Naive thymus-derived CD4-positive, alpha-beta T cell (primary cell): Measurements from ENCODE around the gene RSF1. TPM values are rescaled to one million over a fixed set of nuclear protein-coding genes. Genes with fewer than 3 reads are reported as not detected.

Experiments used
- ATAC-seq: fragments of 150-1000 bp; cut with Tn5 transposase; 2 replicates; pipeline ENCODE4 v1.10.0; 2021; ENCODE audit warnings: mild to moderate bottlenecking, moderate library complexity
- CTCF ChIA-PET: fragments of 350-600 bp; sonication (Branson Sonifier 250); formaldehyde crosslinking; loops from one replicate; lab custom pipeline; 2021; ENCODE audit warnings: antibody characterized with exemption; lab: Charles Lee
- POLR2A ChIA-PET: fragments of 350-600 bp; sonication (Branson Sonifier 250); formaldehyde crosslinking; loops from one replicate; lab custom pipeline; 2021; ENCODE audit warnings: antibody characterized with exemption, inconsistent platforms; lab: Charles Lee
- DNase-seq, 9 donors: peaks; one replicate each; pipeline versions ENCODE4 v3.0.0 to v3.0.0-alpha.2; 2020 to 2022; ENCODE audit warnings: mixed read lengths in 1 of 9
- H3K27ac ChIP-seq: one replicate; pipeline ENCODE4 v1.7.0; 2013; ENCODE audit warnings: mild to moderate bottlenecking, low read depth, low read length, moderate library complexity
- H3K27me3 ChIP-seq, 2 donors: one replicate each; pipeline ENCODE4 v1.7.0; 2013; ENCODE audit warnings: low read length in 2 of 2, mild to moderate bottlenecking in 2 of 2, moderate library complexity in 2 of 2; ENCODE audit not compliant: control insufficient read depth in 2 of 2, insufficient read depth in 2 of 2
- H3K36me3 ChIP-seq, 3 experiments: 1 replicate in 2 of 3; 2 replicates in 1 of 3; pipeline ENCODE4 v1.7.0; 2013; ENCODE audit warnings: low read length in 3 of 3, mild to moderate bottlenecking in 3 of 3, moderate library complexity in 1 of 3; ENCODE audit not compliant: insufficient read depth in 3 of 3, control insufficient read depth in 2 of 3
- H3K4me1 ChIP-seq, 2 donors: one replicate each; pipeline ENCODE4 v1.7.0; 2013; ENCODE audit warnings: low read length in 2 of 2, mild to moderate bottlenecking in 2 of 2, moderate library complexity in 1 of 2; ENCODE audit not compliant: control insufficient read depth in 2 of 2, insufficient read depth in 2 of 2
- H3K4me3 ChIP-seq: 2 replicates; pipeline ENCODE4 v1.7.0; 2013; ENCODE audit warnings: mild to moderate bottlenecking, low read length
- H3K9me3 ChIP-seq, 3 experiments: 1 replicate in 2 of 3; 2 replicates in 1 of 3; pipeline ENCODE4 v1.7.0; 2013; ENCODE audit warnings: low read length in 3 of 3; ENCODE audit not compliant: control insufficient read depth in 2 of 3
- H3K27ac Mint-ChIP-seq, 9 donors: one replicate each; pipeline ENCODE4 v1.8.0; 2020 to 2022; ENCODE audit warnings: mixed read lengths in 9 of 9, mild to moderate bottlenecking in 8 of 9, moderate library complexity in 5 of 9, inconsistent platforms in 2 of 9
- H3K27me3 Mint-ChIP-seq, 5 donors: one replicate each; pipeline ENCODE4 v1.8.0; 2021 to 2022; ENCODE audit warnings: mixed read lengths in 5 of 5, mild to moderate bottlenecking in 1 of 5
- H3K36me3 Mint-ChIP-seq, 5 donors: one replicate each; pipeline ENCODE4 v1.8.0; 2020 to 2022; ENCODE audit warnings: mixed read lengths in 5 of 5, mild to moderate bottlenecking in 3 of 5, inconsistent platforms in 1 of 5
- H3K4me1 Mint-ChIP-seq, 7 donors: one replicate each; pipeline ENCODE4 v1.8.0; 2020 to 2022; ENCODE audit warnings: mixed read lengths in 7 of 7, mild to moderate bottlenecking in 3 of 7, inconsistent platforms in 1 of 7
- H3K4me3 Mint-ChIP-seq, 10 donors: one replicate each; pipeline ENCODE4 v1.8.0; 2020 to 2022; ENCODE audit warnings: mild to moderate bottlenecking in 10 of 10, mixed read lengths in 10 of 10, moderate library complexity in 6 of 10, inconsistent platforms in 2 of 10
- H3K9me3 Mint-ChIP-seq, 11 donors: one replicate each; pipeline ENCODE4 v1.8.0; 2020 to 2022; ENCODE audit warnings: mixed read lengths in 11 of 11, mild to moderate bottlenecking in 4 of 11, inconsistent platforms in 1 of 11, moderate library complexity in 1 of 11
- intact Hi-C, 2 donors: fragments of 100-400 bp; cut with micrococcal nuclease; formaldehyde crosslinking; loops; one replicate each; pipeline ENCODE4 v1.15.1; 2023
- polyA plus RNA-seq, 2 donors: library from polyadenylated mRNA; unstranded; fragments of 300-500 nt; fragmentation: Illumina TruSeq; gene quantifications; one replicate each; pipeline ENCODE4 v1.2.3, GENCODE V29; 2021
- total RNA-seq, 6 experiments: library from RNA in 5 of 6; stranded (reverse) in 5 of 6; gene quantifications; 1 replicate in 5 of 6; 2 replicates in 1 of 6; pipeline ENCODE4 v1.2.3 and lab custom pipeline; 2021 to 2026

RSF1 gene
- total and polyA plus RNA-seq, 7 experiments from 2014 or later, result 33.3 to 113 (median 83.5) TPM

DNA sequence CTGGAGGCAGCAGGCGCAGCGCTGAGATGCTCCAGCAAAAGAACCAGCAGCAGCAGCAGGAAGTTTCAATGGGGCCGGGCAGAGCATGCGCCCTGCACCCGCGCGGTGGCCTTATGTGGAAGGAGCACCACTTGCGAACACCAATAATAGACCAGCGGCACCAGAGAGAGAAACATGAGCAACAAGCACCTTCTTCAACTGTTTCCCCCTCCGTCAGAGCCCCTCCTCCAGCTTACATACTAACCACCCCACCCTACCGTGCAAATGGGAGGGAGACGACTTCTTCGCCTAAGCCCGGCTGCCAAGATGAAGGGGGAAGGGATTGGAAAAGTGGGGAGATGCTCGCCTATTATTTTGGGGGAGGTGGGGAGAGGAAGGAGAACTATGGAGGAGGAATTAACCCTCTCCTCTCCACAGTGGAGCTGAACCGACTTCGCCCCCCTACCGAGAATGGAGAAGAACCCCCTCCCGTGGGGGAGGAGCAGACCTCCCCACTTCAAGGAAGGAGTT lies 1.1 kb downstream of the RSF1 start:
- Mint-ChIP-seq H3K9me3 (peaks cover 0 to 5% (median 0%) of the 10 kb centered on the region in 11 donors), H3K4me3 (peak overlapping the region; percentile 89 to 99 (median 96)), H3K36me3 (peaks cover 4 to 13% (median 5%) of the 10 kb centered on the region in 5 donors), H3K27me3 (peaks cover 0 to 2% (median 0%) of the 10 kb centered on the region in 5 donors), H3K4me1 (peaks cover 34 to 60% (median 48%) of the 10 kb centered on the region in 7 donors), H3K27ac (peak overlapping the region; percentile 88 to 99 (median 95))
- no peaks in the 10 kb centered on the region for H3K9me3 ChIP-seq
- CTCF ChIA-PET, result interaction anchor here (0.6 to 0.8 kb wide), 3 partner anchors 170 to 177 kb away, joined by 3 to 7 read pairs (median 4); partner anchors contain the start of gene INTS4
- H3K27me3 ChIP-seq, result no peaks in the 10 kb centered on the region
- POLR2A ChIA-PET, result interaction anchor here (0.6 to 2.0 kb wide), 2 partner anchors 45 to 175 kb away, joined by 4 to 24 read pairs; partner anchors contain the start of gene INTS4
- DNase-seq (peak; percentile 60 to 89 (median 85)), ATAC-seq (peak; percentile 60)
- H3K36me3 ChIP-seq, result peaks cover 0 to 10% (median 0%) of the 10 kb centered on the region in 3 experiments
- H3K4me3 ChIP-seq, result peak overlapping the region; percentile 95
- peaks cover 28 to 30% of the 10 kb centered on the region in 2 donors for H3K4me1 ChIP-seq
- intact Hi-C loops, result loop anchor here (1.0 to 5.0 kb wide), 5 partner anchors 43 to 320 kb away; partner anchors contain the start of gene ALG8 (in 1 of the 2)
- H3K27ac ChIP-seq, result peak overlapping the region; percentile 84

GRCh38 chr11:77815459-77815858 lies 5.1 kb downstream of the RSF1 start:
- Histone ChIP-seq H3K27me3 (no peaks in the 10 kb centered on the region), H3K4me3 (no peak overlapping the region), H3K4me1 (peaks cover 31 to 33% of the 10 kb centered on the region in 2 donors), H3K27ac (no peak overlapping the region), H3K36me3 (peaks cover 0 to 25% (median 0%) of the 10 kb centered on the region in 3 experiments), H3K9me3 (no peaks in the 10 kb centered on the region)
- POLR2A ChIA-PET, result no interaction called here
- peaks cover 0 to 5% (median 0%) of the 10 kb centered on the region in 11 donors for H3K9me3 Mint-ChIP-seq
- H3K4me1 Mint-ChIP-seq, result peaks cover 31 to 81% (median 62%) of the 10 kb centered on the region in 7 donors
- no peak for ATAC-seq
- H3K36me3 Mint-ChIP-seq, result peaks cover 4 to 29% (median 27%) of the 10 kb centered on the region in 5 donors
- no peaks in the 10 kb centered on the region for H3K27me3 Mint-ChIP-seq
- intact Hi-C loops, result loop anchor here in 1 of 2 donors (5.0 kb wide), 1 partner anchor 128 kb away; no protein-coding TSS in a partner anchor
- peak overlapping the region in 3 of 10 donors; percentile 24 to 47 (median 31) for H3K4me3 Mint-ChIP-seq
- H3K27ac Mint-ChIP-seq, result no peak overlapping the region
- CTCF ChIA-PET, result no interaction called here
- DNase-seq, result no peak

GRCh38 chr11:77814848-77815247 lies 5.7 kb downstream of the RSF1 start:
- intact Hi-C loops, result loop anchor here in 1 of 2 donors (5.0 kb wide), 1 partner anchor 128 kb away; no protein-coding TSS in a partner anchor
- Mint-ChIP-seq H3K36me3 (peaks cover 4 to 33% (median 30%) of the 10 kb centered on the region in 5 donors), H3K27ac (no peak overlapping the region), H3K4me3 (peak overlapping the region in 4 of 10 donors; percentile 22 to 48 (median 36)), H3K27me3 (no peaks in the 10 kb centered on the region), H3K4me1 (peaks cover 31 to 87% (median 69%) of the 10 kb centered on the region in 7 donors), H3K9me3 (peaks cover 0 to 5% (median 0%) of the 10 kb centered on the region in 11 donors)
- H3K27me3 ChIP-seq, result no peaks in the 10 kb centered on the region
- CTCF ChIA-PET, result no interaction called here
- no peak overlapping the region for H3K4me3 ChIP-seq
- H3K9me3 ChIP-seq, result no peaks in the 10 kb centered on the region
- ATAC-seq (no peak), DNase-seq (no peak)
- peaks cover 0 to 19% (median 0%) of the 10 kb centered on the region in 3 experiments for H3K36me3 ChIP-seq
- no peak overlapping the region for H3K27ac ChIP-seq
- H3K4me1 ChIP-seq, result peaks cover 31 to 33% of the 10 kb centered on the region in 2 donors
- POLR2A ChIA-PET, result no interaction called here

GRCh38 chr11:77813256-77813655 lies 7.3 kb downstream of the RSF1 start:
- no peaks in the 10 kb centered on the region for H3K9me3 ChIP-seq
- H3K4me1 Mint-ChIP-seq, result peaks cover 24 to 89% (median 72%) of the 10 kb centered on the region in 7 donors
- H3K27me3 ChIP-seq, result no peaks in the 10 kb centered on the region
- no peak for ATAC-seq
- H3K27ac Mint-ChIP-seq, result no peak overlapping the region
- ChIA-PET CTCF (interaction anchor here (0.6 kb wide), 1 partner anchor 184 kb away, joined by 3 read pairs; no protein-coding TSS in a partner anchor), POLR2A (interaction anchor here (1.1 kb wide), 1 partner anchor 31 kb away, joined by 3 read pairs; no protein-coding TSS in a partner anchor)
- peaks cover 0 to 5% (median 0%) of the 10 kb centered on the region in 11 donors for H3K9me3 Mint-ChIP-seq
- H3K4me1 ChIP-seq, result peaks cover 24 to 25% of the 10 kb centered on the region in 2 donors
- intact Hi-C loops, result no loop called here
- peaks cover 4 to 37% (median 34%) of the 10 kb centered on the region in 5 donors for H3K36me3 Mint-ChIP-seq
- no peak overlapping the region for H3K4me3 ChIP-seq
- H3K27me3 Mint-ChIP-seq, result no peaks in the 10 kb centered on the region
- H3K36me3 ChIP-seq, result peaks cover 0 to 16% (median 0%) of the 10 kb centered on the region in 3 experiments
- peak overlapping the region in 5 of 10 donors; percentile 21 to 52 (median 24) for H3K4me3 Mint-ChIP-seq
- no peak for DNase-seq
- H3K27ac ChIP-seq, result no peak overlapping the region

GRCh38 chr11:77806993-77807392 lies 13.5 kb downstream of the RSF1 start:
- Mint-ChIP-seq H3K9me3 (peaks cover 0 to 2% (median 0%) of the 10 kb centered on the region in 11 donors), H3K27me3 (no peaks in the 10 kb centered on the region), H3K36me3 (peaks cover 0 to 33% (median 22%) of the 10 kb centered on the region in 5 donors), H3K4me1 (peaks cover 16 to 80% (median 59%) of the 10 kb centered on the region in 7 donors), H3K27ac (peak overlapping the region in 5 of 9 donors; percentile 0 to 11 (median 7)), H3K4me3 (peak overlapping the region in 3 of 10 donors; percentile 13 to 32 (median 19))
- intact Hi-C loops, result no loop called here
- DNase-seq, result no peak
- H3K4me1 ChIP-seq, result peaks cover 7 to 14% of the 10 kb centered on the region in 2 donors
- CTCF ChIA-PET, result no interaction called here
- no peaks in the 10 kb centered on the region for H3K9me3 ChIP-seq
- no peak overlapping the region for H3K27ac ChIP-seq
- H3K27me3 ChIP-seq, result no peaks in the 10 kb centered on the region
- ATAC-seq, result no peak
- POLR2A ChIA-PET, result no interaction called here
- no peak overlapping the region for H3K4me3 ChIP-seq
- H3K36me3 ChIP-seq, result peaks cover 0 to 9% (median 0%) of the 10 kb centered on the region in 3 experiments

DNA sequence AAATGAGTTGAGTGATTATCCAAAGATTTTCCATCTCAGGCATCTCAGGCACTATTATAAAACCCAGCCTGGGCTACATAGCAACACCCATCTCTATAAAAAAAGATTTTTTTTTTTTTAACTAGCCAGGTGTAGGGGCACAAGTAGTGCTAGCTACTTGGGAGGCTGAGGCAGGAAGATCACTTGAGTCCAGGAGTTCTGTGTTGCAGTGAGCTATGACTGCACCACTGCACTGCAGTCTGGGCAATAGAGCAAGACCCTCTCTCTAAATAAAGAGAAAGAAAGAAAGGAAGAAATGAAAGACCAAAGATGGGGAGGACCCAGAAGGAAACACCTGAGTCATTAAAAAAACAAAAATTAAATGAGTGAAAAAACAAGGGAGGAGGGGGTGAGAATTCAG lies 14.1 kb downstream of the RSF1 start:
- Mint-ChIP-seq H3K9me3 (peaks cover 0 to 2% (median 0%) of the 10 kb centered on the region in 11 donors), H3K27me3 (no peaks in the 10 kb centered on the region), H3K4me3 (peak overlapping the region in 4 of 10 donors; percentile 10 to 42 (median 26)), H3K36me3 (peaks cover 0 to 31% (median 19%) of the 10 kb centered on the region in 5 donors), H3K4me1 (peaks cover 14 to 79% (median 61%) of the 10 kb centered on the region in 7 donors), H3K27ac (peak overlapping the region in 3 of 9 donors; percentile 55 to 83 (median 56))
- intact Hi-C loops, result no loop called here
- no peak for DNase-seq
- H3K27ac ChIP-seq, result no peak overlapping the region
- no peak overlapping the region for H3K4me3 ChIP-seq
- ATAC-seq, result no peak
- H3K36me3 ChIP-seq, result peaks cover 0 to 4% (median 0%) of the 10 kb centered on the region in 3 experiments
- H3K9me3 ChIP-seq, result no peaks in the 10 kb centered on the region
- H3K4me1 ChIP-seq, result peaks cover 6 to 12% of the 10 kb centered on the region in 2 donors
- ChIA-PET CTCF (no interaction called here), POLR2A (no interaction called here)
- H3K27me3 ChIP-seq, result no peaks in the 10 kb centered on the region
